ENCODE results near the gene TDRD9.
"Not testable (repeated sequence)": the region's sequence is repeated elsewhere in the genome, so short reads cannot be mapped to it uniquely, and the experiment has no call there.

The TDRD9 gene

GRCh38 chr14:103920981-103921854, 7.0 kb upstream of the TDRD9 start:
- peak; percentile 82 for DNase-seq (ENCODE audit: low read depth, low spot score)

- not testable (repeated sequence) for DNase-seq (ENCODE audit: low read depth, low spot score)
Measured at GRCh38 chr14:103921855-103922200, 6.4 kb upstream of the TDRD9 start.

- DNase-seq (ENCODE audit: low read depth, low spot score) = no peak
Measured at GRCh38 chr14:103923863-103924262, 4.4 kb upstream of the TDRD9 start.

- DNase-seq (ENCODE audit: low read depth, low spot score) = no peak
Measured at GRCh38 chr14:103925316-103925715, 2.9 kb upstream of the TDRD9 start.

- no peak for DNase-seq (ENCODE audit: low read depth, low spot score)
Measured at GRCh38 chr14:103927566-103927965, 690 bp upstream of the TDRD9 start.

- DNase-seq (ENCODE audit: low read depth, low spot score) = no peak
Measured at GRCh38 chr14:103930051-103930604, 1.9 kb downstream of the TDRD9 start.

GRCh38 chr14:103931422-103931821, 3.2 kb downstream of the TDRD9 start:
- DNase-seq (ENCODE audit: low read depth, low spot score) = no peak

GRCh38 chr14:103932791-103933490, 4.7 kb downstream of the TDRD9 start:
- DNase-seq (ENCODE audit: low read depth, low spot score) = no peak

- no peak for DNase-seq (ENCODE audit: low read depth, low spot score)
Measured at GRCh38 chr14:103935102-103935501, 6.8 kb downstream of the TDRD9 start.

- no peak for DNase-seq (ENCODE audit: low read depth, low spot score)
Measured at GRCh38 chr14:103941462-103941861, 13.2 kb downstream of the TDRD9 start.

- DNase-seq (ENCODE audit: low read depth, low spot score) = no peak
Measured at GRCh38 chr14:103941973-103942736, 13.9 kb downstream of the TDRD9 start, which contains the start of gene RD3L. Gene RD3L (minus strand): TSS chr14:103942529. CDS start chr14:103941695, 834 bp downstream.

GRCh38 chr14:103943673-103944072, 15.4 kb downstream of the TDRD9 start:
- DNase-seq (ENCODE audit: low read depth, low spot score) = no peak

GRCh38 chr14:103946975-103947374, 18.7 kb downstream of the TDRD9 start:
- no peak for DNase-seq (ENCODE audit: low read depth, low spot score)

GRCh38 chr14:103948442-103948841, 20.2 kb downstream of the TDRD9 start:
- DNase-seq (ENCODE audit: low read depth, low spot score) = no peak

- DNase-seq (ENCODE audit: low read depth, low spot score) = no peak
Measured at GRCh38 chr14:103949131-103949790, 21.0 kb downstream of the TDRD9 start.

GRCh38 chr14:103960457-103961055, 32.3 kb downstream of the TDRD9 start:
- DNase-seq (ENCODE audit: low read depth, low spot score) = no peak

- no peak for DNase-seq (ENCODE audit: low read depth, low spot score)
Measured at GRCh38 chr14:103961928-103962578, 33.8 kb downstream of the TDRD9 start.

- DNase-seq (ENCODE audit: low read depth, low spot score) = no peak
Measured at GRCh38 chr14:103966631-103967030, 38.4 kb downstream of the TDRD9 start.

- DNase-seq (ENCODE audit: low read depth, low spot score) = no peak
Measured at GRCh38 chr14:103969961-103970360, 41.7 kb downstream of the TDRD9 start.

- DNase-seq (ENCODE audit: low read depth, low spot score) = no peak
Measured at GRCh38 chr14:103973354-103973753, 45.1 kb downstream of the TDRD9 start.

Data from brain pericyte (primary cell).